ENCODE results near the gene MTG2.

The MTG2 gene

DNA sequence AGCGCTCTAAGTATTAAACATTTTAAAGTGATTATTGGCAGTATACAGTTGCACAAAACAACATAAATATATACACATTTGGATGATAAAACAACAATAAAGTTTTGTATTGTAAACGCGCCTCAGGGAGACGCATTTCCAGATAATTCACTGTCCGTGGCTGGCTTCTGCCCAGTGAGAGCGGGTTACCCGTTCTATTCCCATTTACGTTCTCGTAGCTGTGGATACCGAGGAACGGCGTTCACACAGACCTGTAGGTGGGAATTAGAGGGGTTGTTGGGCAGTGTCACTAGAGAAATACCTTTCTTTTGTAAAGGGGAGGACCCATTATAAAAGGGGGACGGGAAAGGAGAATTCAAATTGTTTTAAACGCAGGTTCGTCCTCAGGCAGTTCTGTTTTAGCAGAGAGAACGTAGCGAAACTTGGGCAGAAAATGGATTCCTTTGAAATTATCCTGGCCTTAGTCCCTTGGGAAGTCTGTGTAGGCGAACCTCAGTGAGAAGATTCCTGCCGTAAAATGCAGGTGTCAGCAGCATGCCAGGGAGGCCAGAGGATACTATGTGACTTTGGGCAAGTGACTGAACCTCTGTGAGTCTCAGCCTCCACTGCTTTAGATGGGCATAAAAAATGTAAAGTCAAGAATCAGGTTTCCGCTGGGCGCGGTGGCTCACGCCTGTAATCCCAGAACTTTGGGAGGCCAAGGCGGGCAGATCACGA lies 756 bp downstream of the MTG2 start:
- DNase-seq (ENCODE audit: low spot score) = no peak

DNA sequence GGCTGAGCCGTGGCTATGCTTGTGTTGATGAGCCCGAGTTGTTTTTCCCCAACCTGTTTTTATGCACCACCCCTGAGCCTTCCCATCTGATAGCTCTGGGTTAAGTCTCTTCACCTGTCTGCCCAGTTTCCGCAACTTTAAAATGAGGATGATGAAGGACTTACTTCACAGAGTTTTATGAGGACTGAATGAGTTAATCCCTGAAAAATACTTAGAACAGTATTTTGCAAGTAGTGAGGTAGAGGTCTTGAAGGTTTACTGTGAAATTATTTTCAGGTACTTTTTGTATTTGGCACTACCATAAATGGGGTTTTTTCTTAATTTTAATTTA lies 3.2 kb downstream of the MTG2 start:
- no peak for DNase-seq (ENCODE audit: low spot score)

DNA sequence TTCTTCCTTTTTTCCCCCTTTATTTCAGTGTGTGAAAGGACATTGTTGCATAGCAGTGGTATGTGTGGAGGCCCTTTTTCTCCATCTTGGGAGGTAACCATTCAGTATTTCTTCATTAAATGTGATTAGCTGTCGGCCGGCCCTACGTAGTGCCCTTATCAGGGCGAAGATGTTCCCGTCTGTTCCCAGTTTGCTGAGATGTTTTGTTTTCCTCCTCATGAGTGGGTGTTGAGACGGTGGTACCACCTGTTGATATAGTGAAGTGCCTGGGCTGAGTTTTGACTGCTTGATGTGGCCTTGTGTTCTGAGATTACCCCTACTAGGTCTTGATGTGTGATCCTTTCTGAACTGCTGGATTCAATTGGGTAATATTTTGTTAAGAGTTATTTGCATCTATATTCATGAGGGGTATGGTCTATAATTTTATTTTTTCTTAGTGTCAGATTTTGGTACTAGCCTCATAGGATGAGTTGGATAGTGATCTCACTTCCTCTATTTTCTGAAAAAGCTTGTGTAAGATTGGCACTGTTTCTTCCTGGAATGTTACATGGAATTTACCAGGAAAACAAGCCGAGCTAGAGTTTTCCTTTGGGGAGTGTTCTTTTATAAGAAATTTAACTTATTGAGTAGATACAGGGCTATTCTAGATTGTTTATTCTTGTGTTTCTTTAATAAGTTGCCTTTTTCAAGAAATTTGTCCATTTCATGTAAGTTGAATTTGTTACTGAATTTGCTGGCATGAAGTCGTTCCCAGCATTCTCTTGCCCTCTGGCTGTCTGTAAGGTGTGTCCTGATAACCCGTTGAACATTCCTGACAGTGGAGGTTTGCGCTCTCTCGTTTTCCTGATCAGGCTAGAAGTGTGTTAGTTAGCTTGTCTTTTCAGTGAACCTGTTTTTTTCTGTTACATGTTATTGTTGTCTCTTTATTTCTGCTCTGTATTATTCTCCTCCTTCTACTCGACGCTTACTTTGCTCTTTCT lies 4.3 kb downstream of the MTG2 start:
- DNase-seq (ENCODE audit: low spot score) = no peak

DNA sequence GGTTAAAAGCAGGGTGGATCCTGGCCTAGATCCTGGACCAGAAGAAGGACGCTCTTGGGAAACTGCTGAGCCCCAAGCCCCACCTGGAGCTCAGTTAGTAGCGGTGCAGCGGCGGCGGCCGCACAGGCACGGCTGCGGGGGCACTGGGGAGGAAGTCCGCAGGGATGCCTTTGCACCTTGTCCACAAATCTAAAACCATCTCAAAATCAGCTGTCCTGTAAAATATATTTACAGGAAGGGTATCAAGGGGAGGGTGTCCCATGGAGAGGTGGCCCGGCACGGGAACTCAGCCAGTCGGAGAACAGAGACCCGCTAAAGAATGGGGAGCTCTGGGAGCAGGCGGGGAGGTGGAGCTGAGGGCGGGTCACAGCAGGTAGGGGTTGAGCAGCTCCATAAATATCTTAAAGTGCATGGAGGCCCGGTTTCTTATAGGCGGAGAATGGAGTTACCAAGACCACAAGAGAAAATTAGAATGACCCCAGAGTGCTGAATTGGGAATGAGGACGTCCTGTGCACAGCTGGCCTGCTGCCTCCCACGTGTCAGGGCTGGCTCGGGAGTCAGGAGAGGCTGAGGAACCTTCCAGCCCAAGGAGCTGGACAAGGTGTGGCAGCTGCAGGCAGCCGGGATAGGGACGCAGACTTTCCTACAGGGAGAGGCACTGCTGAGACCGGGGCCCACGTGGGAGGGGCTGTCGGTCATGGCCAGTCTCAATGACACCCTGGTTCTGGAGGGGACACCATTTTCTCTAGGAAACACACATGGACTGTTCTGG lies 8.0 kb downstream of the MTG2 start:
- no peak for DNase-seq (ENCODE audit: low spot score)

DNA sequence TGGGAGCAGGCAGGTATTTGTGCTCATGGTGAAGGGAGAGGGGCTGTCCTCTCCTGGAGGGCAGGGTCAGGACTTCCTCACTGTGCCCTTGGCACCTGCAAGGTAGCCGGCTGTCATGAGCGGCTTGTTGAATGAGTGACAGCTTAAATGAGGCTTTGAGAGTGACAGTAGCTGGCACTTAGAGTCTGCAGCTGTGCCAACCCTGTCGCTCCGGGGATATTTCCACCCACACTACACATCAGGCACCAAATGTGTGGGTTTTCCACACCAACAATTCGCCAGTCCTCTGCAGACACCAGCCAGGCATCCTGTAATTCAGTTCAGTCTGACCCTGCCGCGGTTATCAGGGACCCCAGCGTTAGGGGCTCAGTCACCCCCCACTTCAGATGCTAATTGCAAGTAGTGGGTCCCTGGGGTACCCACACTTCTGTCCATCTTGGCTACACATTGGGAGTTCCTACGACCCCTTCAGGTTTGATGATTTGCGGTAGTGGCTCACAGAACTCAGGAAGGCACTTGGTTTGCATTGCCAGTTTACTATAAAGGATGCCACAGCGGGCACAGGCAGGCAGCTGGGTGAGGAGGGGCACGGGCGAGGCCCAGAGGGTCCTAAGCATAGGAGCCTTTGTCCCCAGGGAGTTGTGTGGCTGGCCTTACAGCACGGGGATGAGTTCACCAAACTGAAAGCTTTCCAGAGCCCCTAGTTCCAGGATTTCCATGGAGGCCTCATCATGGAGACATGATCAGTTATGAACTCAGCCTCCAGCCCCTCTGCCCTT lies 9.1 kb downstream of the MTG2 start:
- no peak for DNase-seq (ENCODE audit: low spot score)

DNA sequence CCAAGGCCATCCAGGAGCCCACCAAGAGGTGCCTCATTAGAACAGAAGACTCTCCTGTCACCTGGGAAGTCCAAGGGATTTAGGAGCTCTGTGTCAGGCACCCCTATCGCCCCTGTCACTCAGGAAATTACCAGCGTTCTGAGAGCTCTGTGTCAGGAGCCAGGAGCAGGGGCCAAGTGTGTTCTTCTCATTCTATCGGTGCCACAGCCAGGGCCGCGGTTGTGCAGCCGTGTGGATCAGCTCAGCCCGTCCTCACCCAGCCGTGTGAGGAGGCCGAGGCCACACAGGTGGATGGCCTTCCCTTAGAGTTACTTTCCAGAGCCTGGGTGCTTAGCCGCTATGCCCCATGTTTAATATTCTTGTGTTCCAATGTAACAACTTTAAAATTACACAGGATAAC lies 9.8 kb downstream of the MTG2 start:
- no peak for DNase-seq (ENCODE audit: low spot score)

DNA sequence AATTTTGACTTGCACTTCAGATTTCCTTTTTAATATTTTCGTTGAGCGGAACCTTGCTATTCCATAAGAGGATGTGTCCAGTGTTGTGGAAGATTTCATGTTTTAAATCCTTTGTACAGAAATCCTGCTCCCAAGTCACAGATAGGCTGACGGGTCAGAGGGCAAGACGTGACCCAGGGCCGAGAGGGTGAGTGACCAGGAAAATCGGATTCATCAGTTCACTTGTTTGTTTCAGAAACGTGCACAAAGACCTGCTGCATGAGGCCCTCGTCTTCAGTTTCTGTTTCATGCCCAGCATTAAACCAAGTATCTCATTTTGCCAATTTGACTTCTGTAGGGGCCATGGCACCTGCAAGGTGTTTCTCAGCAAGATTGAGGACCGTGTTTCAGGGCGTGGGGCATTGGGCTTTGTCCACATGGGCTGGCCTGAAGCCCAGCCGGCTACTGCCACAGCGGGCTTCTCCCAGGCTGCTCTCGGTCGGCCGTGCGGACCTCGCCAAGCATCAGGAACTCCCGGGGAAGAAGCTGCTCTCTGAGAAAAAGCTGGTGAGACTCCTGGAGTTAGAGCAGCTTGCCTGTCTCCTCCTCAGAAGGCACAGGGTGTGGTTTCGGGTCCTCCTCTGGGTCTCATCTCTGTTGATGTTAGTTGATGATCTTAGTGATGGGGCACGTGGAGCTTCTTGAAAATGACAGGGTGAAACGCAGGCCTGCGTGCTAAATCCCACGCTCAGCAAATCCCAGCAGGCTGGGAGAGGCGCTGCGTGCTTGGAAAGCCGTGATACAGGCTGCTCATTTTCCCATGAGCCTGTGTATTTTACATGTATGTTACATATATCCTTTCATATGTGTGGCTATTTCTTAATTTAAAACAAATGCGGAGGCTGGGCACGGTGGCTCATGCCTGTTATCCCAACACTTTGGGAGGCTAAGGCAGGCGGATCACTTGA lies 10.5 kb downstream of the MTG2 start:
- DNase-seq (ENCODE audit: low spot score) = no peak

DNA sequence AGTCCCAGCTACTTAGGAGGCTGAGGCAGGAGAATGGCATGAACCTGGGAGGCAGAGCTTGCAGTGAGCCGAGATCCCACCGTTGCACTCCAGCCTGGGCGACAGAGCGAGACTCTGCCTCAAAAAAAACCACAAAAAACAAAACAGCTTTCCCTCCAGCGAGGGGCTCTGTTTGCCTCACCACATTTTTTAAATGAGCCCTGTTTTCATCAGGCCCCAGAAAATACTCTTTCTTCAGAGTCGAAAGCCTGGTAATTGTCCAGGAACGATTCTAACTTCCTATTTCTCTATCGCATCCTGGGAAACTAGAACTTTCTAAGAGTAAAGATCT lies 12.2 kb downstream of the MTG2 start:
- no peak for DNase-seq (ENCODE audit: low spot score)

DNA sequence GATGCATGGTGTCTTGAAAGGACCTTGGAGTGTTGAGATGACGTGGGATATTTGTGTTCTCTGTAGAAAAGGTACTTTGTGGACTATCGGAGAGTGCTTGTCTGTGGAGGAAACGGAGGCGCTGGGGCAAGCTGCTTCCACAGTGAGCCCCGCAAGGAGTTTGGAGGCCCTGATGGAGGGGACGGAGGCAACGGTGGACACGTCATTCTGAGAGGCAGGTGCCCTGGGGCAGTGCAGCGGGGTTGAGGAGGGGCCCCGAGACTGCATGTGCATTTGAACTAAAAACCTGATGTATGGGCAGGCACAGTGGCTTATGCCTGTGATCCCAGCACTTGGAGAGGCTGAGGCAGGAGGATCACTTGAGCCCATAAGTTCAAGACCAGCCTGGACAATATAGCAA lies 12.9 kb downstream of the MTG2 start:
- no peak for DNase-seq (ENCODE audit: low spot score)

DNA sequence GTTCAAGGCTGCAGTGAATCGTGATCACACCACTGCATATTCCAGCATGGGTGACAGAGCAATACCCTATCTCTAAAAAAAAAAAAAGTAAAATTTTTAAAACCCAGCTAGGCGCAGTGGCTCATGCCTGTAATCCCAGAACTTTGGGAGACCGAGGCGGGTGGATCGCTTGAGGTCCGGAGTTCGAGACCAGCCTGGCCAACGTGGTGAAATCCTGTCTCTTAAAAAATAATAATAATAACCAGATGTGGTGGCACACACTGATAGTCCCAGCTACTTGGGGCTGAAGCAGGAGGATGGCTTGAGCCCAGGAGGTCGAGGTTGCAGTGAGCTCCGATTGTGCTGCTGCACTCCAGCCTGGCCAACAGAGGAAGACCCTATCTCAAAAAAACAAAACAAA lies 13.5 kb downstream of the MTG2 start:
- DNase-seq (ENCODE audit: low spot score) = no peak

DNA sequence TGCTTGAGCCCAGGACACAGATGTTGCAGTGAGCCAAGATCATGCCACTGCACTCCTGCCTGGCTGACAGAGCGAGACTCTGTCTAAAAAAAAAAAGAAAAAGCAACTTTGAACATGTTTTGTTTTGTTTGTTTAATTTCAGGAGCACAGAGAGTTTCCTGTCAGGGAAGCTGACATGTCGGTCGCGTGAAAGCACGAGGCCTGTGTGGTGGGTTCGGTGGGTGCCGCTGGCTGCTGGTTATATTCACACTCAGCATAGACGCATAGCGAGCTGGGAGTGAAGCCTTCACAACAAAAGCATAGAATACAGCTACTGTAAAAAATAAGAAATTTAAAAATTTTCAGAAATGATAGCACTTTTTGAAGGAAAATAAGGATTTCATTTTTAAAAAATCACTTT lies 14.5 kb downstream of the MTG2 start:
- DNase-seq (ENCODE audit: low spot score) = no peak

DNA sequence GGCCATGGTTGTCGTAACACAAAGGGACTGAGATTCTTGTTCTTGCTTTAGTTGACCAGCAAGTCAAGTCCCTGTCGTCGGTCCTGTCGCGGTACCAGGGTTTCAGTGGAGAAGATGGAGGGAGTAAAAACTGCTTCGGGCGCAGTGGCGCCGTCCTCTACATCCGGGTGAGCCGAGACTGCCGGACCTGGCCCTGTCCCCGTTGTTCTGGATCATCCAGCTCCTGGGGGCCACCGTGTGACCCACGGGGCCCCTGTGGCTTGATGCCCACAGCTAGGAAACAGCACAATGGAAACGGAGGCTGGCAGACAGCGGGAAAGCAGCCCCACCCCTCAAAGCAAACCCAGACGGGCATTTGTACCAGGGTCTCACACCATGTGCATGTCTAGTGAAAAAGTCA lies 15.0 kb downstream of the MTG2 start:
- DNase-seq (ENCODE audit: low spot score) = no peak

DNA sequence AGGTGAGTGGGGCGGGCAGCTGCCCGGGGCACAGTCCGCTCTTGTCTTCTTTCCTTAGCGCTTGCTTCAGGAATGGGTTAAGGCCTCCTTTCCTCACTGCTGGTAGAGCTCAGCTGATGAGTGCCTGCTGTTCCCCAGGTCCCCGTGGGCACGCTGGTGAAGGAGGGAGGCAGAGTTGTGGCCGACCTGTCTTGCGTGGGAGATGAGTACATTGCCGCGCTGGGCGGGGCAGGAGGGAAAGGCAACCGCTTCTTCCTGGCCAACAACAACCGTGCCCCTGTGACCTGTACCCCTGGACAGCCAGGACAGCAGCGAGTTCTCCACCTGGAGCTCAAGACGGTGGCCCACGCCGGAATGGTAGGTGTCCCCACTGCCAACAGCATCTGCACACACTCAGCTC lies 15.7 kb downstream of the MTG2 start:
- no peak for DNase-seq (ENCODE audit: low spot score)

DNA sequence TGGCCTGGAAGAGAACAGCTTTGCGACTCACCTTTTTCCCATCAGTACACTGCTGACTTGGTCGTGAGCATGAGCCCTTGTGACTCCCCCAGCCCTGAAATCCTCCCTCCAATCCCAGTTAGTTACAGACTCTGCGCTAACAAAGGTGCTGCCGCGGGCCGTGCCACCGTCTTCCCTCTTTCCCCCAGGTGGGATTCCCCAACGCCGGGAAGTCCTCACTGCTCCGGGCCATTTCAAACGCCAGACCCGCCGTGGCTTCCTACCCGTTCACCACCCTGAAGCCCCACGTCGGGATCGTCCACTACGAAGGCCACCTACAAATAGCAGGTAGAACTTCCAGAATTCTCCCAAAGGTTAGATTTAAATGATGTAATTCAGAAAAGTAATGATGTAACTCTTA lies 16.1 kb downstream of the MTG2 start:
- DNase-seq (ENCODE audit: low spot score) = no peak

DNA sequence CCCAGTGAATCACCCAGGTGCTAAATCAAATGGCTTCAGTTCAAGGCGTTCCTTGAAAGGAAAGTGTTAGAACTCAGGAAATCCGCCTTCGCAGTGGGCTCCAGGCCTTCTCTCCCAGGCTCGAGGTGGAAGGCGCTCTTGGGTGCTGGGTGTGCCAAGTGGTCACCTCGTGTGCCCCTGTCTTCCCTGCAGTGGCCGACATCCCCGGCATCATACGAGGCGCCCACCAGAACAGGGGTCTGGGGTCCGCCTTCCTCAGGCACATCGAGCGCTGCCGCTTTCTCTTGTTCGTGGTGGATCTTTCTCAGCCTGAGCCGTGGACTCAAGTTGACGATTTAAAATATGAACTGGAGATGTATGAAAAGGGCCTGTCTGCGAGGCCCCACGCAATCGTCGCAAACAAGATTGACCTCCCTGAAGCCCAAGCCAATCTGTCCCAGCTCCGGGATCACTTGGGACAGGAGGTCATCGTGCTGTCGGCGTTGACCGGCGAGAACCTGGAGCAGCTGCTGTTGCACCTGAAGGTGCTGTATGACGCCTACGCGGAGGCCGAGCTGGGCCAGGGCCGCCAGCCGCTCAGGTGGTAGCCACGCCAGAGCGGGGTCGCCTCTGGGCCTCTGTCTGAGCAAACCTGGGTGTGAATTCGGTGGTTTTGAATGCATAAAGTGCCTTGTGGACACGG lies 17.8 kb downstream of the MTG2 start:
- DNase-seq (ENCODE audit: low spot score) = no peak

DNA sequence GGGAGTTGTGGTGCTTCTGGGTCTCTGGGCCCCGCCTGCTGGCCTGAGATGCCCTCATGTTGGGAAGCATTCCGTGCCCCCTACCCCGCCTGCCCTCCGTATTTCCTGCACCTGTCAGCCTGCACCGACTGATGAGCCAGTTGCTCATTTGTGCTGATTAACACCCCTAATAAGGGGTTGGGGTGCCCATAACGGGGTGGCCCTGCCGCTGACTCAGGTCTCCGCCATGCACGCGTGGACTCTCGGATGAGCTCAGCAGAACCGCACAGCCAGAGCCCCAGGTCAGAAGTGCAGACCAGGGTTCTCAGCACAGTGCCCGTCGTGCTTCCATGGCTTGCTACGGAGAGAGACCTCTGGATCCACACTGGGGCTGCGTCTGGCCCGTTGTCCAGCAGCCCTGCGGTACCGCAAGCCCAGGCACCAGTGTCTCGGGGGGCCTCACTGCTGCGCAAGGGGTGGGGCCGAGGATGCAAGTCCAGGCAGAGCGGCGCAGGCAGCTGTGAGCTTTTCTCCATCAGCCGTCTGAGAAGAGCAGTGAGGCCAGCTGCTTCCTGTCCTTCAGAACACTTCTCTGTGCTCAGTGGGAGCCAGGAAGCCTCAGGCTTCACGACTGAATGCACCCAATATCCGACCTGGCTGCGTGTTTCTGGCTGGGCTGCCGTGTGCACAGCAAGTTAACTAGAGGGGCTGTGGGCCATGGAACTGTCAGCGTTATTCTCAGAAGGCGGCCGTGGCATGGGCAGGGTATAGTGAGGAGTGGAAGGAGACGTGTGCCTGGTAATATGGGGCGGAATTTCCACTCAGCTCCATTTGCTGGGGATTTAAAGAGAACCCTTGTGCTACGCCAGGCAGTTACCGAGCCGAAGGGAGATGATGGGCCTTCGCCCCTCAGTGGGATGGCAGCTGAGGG lies 18.6 kb downstream of the MTG2 start:
- no peak for DNase-seq (ENCODE audit: low spot score)

DNA sequence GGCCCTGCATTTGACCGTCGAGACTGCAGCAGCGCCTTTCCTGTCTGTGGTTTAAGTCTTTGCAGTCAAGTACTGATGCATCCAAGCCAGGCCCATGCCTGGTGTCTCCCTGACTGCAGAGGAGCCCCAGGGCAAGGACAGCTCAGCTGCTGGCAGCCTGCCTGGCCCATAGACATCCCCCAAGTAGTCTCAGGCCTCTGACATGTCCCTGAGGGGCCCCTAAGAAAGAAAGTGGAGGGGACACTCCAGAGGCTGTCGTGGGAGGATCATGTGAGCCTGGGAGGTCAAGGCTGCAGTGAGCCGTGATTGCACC lies 19.2 kb downstream of the MTG2 start:
- no peak for DNase-seq (ENCODE audit: low spot score)

DNA sequence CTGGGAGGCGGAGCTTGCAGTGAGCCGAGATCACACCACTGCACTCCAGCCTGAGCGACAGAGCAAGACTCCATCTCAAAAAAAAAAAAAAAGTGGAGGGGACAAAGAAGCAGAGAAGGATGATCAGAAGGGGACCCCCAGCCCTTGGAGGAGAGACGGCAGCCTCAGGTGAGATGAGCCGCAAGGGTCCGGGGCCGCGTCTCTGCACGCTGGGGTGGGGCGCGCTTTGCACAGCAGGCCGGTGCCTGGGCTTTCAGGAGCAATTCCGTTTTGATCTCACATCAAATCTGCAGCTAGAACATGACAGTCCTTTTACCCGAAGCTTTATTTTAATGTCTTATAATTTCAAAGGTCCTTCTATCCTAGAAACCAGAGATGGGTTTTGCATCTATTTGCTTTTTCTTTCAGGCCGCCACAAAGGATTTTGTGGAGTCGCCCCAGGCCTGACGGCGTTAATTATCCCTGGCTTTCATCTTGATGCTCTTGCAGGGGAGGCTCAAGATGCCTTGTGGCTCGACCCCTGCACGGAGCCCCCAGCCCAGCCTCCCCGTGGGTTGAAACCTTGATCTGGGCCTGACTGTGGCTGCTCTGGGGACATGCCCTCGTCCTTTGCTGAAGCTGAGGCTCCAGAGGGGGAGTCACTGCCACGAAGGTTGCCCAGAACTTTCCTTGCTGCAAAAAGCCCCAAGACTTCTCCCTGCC lies 20.0 kb downstream of the MTG2 start:
- no peak for DNase-seq (ENCODE audit: low spot score)
